GM21576 (cell line): ENCODE results near the gene KRT10.
"Not testable (repeated sequence)": the region's sequence is repeated elsewhere in the genome, so short reads cannot be mapped to it uniquely, and the experiment has no call there.

Experiments
- ATAC-seq: cut with Tn5 transposase; IDR thresholded peaks from one replicate; pipeline ENCODE4 v1.9.1; 2021; ENCODE audit warnings: mild to moderate bottlenecking, moderate library complexity; ENCODE audit not compliant: unreplicated experiment

Gene KRT10

GRCh38 chr17:40822132-40822812 is at the start of gene KRT10:
Gene KRT10, minus strand, starts transcription at chr17:40822614. Its CDS starts 29 bp downstream, at chr17:40822585.
- ATAC-seq = no peak

GRCh38 chr17:40871316-40871715 is 48.9 kb upstream of the KRT10 start:
- ATAC-seq = no peak

GRCh38 chr17:40870136-40870535 is 47.7 kb upstream of the KRT10 start:
- no peak for ATAC-seq

DNA sequence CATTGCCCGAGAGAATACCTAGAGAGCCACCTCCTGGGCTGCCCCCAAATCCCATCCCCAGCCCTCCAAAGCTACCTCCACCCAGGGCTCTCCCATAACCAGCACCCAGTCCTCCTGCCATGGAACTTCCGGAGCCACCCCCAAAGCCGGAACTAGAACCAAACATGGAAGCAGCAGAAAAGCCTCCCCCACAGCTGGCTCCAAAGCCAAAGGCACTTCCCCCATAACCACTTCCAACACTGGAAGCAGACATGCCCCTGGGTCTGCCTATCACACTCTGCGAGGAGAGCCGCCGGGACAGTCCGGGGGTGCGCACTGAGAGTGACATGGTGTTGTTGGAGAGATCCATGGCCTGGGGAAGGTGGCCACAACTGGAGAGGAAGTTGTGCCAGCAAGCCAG is 44.4 kb upstream of the KRT10 start, which contains the start of gene KRT12:
Gene KRT12, minus strand, starts transcription at position 386 of the 400 bp plus-strand sequence. Its CDS starts 37 bp downstream, at position 349.
- ATAC-seq = no peak

GRCh38 chr17:40864661-40865390 is 42.4 kb upstream of the KRT10 start:
- ATAC-seq = no peak

DNA sequence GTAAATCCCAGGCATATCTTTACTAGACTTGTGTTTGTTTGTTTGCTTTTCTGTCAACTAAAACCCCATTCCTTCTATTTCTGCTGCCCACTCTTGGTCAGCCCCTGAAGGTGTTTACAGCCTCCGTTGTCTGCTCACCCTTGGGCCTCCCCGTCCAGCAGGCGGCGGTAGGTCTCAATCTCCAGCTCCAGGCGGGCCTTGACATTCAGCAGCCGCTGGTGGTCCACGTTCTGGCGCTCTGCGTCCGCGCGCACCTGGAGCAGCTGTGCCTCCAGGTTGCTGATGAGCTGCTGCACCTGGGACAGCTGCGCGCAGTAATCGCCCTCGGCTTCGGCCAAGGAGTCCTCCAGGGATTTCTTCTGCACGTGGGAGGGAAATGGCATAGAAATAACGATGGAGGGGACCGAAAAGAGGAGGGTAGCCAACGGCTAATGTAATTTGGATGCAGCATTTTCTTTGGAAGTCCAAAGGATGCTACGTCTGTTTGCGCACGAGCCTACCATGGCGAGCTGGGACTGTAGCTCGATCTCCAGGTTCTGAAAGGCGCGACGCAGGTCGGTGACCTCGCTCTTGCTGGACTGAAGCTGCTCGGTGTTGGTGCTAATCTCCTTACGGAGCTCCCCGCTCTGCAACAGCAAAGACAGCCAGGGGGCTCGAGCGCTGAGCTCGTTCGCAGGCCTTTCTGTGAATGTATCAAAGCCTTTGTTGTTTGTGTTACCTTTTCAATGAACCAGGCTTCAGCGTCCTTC is 40.7 kb upstream of the KRT10 start:
- ATAC-seq = no peak

GRCh38 chr17:40859536-40859935 is 37.1 kb upstream of the KRT10 start:
- ATAC-seq = no peak

DNA sequence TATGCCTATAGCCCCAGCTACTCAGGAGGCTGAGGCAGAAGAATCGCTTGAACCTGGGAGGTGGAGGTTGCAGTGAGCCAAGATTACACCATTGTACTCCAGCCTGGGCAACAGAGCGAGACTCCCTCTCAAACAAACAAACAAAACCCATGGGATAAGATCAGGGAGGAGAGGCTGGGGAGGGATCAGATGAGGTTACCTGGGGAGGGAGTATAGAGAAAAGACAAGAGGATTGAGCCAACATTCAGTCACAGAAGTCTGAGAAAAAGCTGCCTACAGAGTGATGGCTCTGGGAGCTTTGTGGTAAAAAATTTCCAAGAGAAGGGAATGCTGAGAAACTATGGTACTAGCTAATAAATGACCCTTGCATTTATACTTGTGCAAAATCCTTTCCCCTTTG is 36.3 kb upstream of the KRT10 start:
- not testable (repeated sequence) for ATAC-seq

DNA sequence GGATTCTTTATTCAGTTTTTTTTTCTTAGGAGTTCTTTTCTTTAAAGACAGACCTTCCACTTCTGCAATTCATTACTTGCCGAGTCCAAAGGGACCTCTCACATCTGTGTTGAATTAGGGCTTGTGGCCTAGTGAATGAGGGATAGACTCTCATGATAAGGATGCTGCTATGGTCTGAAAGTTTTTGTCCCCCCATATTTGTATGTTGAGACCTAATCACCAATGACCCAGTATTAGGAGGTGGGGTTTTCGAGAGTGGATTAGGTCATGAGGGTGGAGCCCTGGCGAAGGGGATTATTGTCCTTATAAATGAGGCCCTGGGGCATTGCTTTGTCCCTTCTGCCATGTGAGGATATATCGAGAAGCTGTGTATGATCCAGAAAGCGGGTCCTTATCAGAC is 35.1 kb upstream of the KRT10 start:
- no peak for ATAC-seq

- ATAC-seq = no peak
These were observed 31.9 kb upstream of the KRT10 start for GRCh38 chr17:40854175-40854814.

GRCh38 chr17:40852364-40852763 is 29.9 kb upstream of the KRT10 start:
- no peak for ATAC-seq

DNA sequence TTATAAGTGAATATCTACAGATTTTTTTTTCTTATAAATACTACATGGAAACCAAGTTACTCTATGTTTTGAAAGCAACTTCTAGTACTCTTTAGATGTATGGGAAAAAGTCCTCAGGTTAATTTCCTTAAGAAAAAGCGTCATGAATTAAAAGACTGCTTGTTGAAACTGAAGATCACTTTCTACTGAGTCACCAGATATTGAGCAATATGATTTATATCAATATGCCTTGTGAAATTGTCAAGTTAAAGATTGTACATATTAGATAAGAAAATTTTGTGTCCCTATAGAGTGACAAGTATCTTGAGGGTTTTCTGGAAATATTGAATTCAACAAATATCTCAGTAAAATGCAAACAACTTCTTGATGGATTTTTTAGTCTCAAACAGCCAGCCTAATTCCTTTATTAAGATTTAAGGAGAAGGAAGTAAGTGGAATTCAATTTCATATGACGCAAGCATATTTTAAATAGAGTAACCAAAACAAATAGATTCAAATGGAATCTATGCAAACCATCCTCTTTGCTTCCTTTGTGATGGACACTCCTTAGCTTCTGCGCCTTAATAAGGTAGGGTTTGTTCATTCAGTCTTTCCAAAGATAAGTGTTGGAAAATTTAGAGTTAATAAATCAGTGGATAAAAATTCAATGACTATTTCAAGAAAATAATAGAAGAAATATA is 28.0 kb upstream of the KRT10 start:
- ATAC-seq = no peak

GRCh38 chr17:40849723-40850122 is 27.3 kb upstream of the KRT10 start:
- ATAC-seq = no peak

DNA sequence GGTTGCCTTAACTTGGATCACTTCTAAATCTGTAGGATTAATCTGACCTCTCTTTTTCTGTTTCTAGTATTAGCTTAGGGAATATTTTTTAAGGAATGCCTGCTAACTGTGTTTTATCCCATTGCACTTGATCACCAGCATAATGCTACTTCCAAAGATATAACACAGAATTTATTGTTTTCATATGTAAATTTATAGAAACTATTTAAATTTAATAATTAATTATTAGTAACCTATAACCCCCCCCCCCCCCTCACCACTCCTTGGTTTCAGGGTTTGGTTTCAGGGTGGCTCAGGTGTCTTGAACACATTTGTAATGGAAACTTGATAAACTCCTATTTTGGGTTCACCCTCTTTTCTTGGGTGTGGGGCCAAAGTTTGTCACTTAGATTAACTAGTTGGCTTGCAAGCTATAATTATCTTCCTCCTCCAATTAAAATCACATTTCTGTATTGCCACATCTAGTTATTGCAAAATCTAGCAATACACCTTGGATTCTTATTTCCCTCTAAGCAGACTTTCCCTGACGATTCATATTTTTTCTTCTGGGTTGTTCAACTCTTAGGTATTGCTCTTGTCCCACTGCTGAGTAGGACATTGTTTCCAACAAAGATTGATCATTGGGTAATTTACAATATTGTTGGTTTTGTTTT is 26.3 kb upstream of the KRT10 start:
- ATAC-seq = no peak

- no peak for ATAC-seq
These were observed 24.2 kb upstream of the KRT10 start for GRCh38 chr17:40846515-40847144.

DNA sequence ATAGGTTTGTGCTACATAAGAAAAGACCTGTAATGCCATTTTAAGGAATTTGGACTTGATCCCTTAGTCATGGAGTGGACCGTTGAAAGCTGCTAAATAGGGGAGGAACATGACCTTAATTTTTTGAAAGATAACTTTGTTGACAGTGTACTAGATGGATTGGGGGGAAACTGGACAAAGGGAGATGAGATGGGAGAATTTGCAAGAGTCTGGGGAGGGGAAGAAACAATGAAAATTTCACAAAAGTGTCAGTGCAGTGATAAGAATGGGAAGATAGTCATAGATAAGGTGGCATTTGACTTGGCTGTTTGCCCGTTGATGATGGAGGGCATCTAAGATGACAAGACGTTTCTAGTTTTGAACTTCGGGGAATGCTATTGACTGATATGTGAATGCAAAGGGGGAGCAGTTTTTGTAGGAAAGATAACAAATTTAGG is 22.3 kb upstream of the KRT10 start:
- ATAC-seq = no peak

DNA sequence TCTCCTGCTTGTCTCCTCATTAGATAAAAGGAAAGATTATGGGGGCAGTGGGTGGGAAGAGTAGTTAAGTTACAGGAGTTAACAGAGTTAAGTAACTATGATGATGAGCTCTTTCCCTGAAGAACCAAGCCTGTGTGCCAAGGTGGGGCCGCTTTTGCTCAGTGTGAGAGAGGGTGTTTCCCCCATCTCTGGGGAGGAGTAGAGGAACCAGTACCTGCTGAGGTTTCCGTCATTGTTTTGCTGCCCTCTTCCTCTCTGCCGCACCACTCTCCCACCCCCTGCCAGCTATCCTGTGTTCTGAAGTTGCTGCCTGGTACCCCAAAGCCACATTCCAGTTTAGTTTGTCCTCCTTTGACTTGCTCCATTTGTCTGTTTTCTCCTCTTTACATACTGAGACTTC is 20.8 kb upstream of the KRT10 start:
- ATAC-seq = no peak

DNA sequence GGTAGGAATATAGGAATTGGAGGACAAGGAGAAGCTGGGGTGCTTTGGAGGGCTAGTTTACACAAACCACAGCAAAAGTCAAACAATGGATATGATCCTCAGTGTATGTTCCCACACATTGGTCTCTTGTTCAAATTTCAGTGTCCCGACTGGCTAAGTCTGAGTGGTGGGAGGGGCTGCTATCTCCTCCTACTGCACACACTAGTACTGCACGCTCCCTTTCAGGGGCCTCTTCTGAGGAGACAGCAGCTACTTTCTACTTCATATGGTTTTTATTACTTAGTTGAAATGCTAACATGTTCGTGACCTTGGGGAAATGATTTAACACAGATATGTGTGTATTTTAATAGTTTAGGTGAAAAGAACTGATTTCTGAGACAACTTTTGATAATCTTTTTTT is 18.8 kb upstream of the KRT10 start:
- no peak for ATAC-seq

GRCh38 chr17:40839194-40839593 is 16.8 kb upstream of the KRT10 start:
- ATAC-seq = no peak

DNA sequence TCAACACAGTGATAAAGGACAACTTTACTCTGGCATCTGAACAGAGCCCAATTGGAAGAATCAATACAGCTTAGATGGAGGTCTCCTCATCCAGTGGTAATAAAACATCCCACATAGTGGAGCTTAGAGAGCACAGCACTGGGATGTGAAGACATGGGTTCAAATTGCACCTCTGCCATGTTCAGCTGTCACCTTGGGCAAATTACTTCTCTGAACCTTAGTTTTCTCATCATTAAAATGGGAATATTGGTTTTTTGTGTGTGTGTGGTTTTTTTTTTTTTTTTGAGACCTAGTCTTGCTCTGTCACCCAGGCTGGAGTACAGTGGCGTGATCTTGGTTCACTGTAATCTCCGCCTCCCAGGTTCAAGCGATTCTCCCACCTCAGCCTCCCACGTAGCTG is 13.6 kb upstream of the KRT10 start:
- ATAC-seq = no peak
